GM19397 (cell line): Measurements from ENCODE around the gene FERMT2.
"Not testable (repeated sequence)": the region's sequence is repeated elsewhere in the genome, so short reads cannot be mapped to it uniquely, and the experiment has no call there.

Source experiments
- ATAC-seq: cut with Tn5 transposase; IDR thresholded peaks from one replicate; pipeline ENCODE4 v1.9.1; 2021; ENCODE audit warnings: mild to moderate bottlenecking, moderate library complexity; ENCODE audit not compliant: unreplicated experiment

The FERMT2 gene

GRCh38 chr14:52868911-52869618 lies 81.8 kb downstream of the FERMT2 start:
- no peak for ATAC-seq

GRCh38 chr14:52864893-52865292 lies 86.0 kb downstream of the FERMT2 start:
- not testable (repeated sequence) for ATAC-seq

- no peak for ATAC-seq
These were observed 87.5 kb downstream of the FERMT2 start for GRCh38 chr14:52863334-52863700.

- no peak for ATAC-seq
These were observed 88.1 kb downstream of the FERMT2 start for GRCh38 chr14:52862632-52863333.

- no peak for ATAC-seq
These were observed 89.4 kb downstream of the FERMT2 start for GRCh38 chr14:52861403-52861802.

- ATAC-seq = no peak
These were observed 89.9 kb downstream of the FERMT2 start for GRCh38 chr14:52860910-52861309.

GRCh38 chr14:52860209-52860608 lies 90.6 kb downstream of the FERMT2 start:
- no peak for ATAC-seq

- no peak for ATAC-seq
These were observed 94.7 kb downstream of the FERMT2 start for GRCh38 chr14:52856139-52856538.

- no peak for ATAC-seq
These were observed 97.4 kb downstream of the FERMT2 start for GRCh38 chr14:52853522-52853854.

GRCh38 chr14:52852810-52853521 lies 97.9 kb downstream of the FERMT2 start:
- no peak for ATAC-seq

GRCh38 chr14:52850451-52850909 lies 100.4 kb downstream of the FERMT2 start:
- ATAC-seq = no peak

GRCh38 chr14:52848626-52849025 lies 102.2 kb downstream of the FERMT2 start:
- no peak for ATAC-seq

- ATAC-seq = no peak
These were observed 104.3 kb downstream of the FERMT2 start for GRCh38 chr14:52846591-52846990.

- no peak for ATAC-seq
These were observed 105.8 kb downstream of the FERMT2 start for GRCh38 chr14:52845081-52845480.

GRCh38 chr14:52844262-52845060 lies 106.4 kb downstream of the FERMT2 start:
- ATAC-seq = no peak

- ATAC-seq = no peak
These were observed 110.0 kb downstream of the FERMT2 start for GRCh38 chr14:52840877-52841276.

GRCh38 chr14:52837451-52837850 lies 113.4 kb downstream of the FERMT2 start:
- ATAC-seq = no peak

- ATAC-seq = no peak
These were observed 114.8 kb downstream of the FERMT2 start for GRCh38 chr14:52836063-52836462.

- no peak for ATAC-seq
These were observed 115.5 kb downstream of the FERMT2 start for GRCh38 chr14:52835122-52835903.

- no peak for ATAC-seq
These were observed 116.4 kb downstream of the FERMT2 start for GRCh38 chr14:52834440-52834842.
